Measurements from ENCODE around the gene RBM23.
"Not testable (repeated sequence)": the region's sequence is repeated elsewhere in the genome, so short reads cannot be mapped to it uniquely, and the experiment has no call there.

The RBM23 gene

GRCh38 chr14:22854296-22854695, 64.7 kb downstream of the RBM23 start:
- H3K9me3 ChIP-seq (ENCODE audit: control insufficient read depth in 1 of 2, low read length in 2 of 2); H3K36me3 ChIP-seq (ENCODE audit: control insufficient read depth in 1 of 2, insufficient read depth in 2 of 2, low read length in 2 of 2); H3K4me3 ChIP-seq (ENCODE audit: low read depth in 1 of 2, low read length in 2 of 2); H3K9ac ChIP-seq (ENCODE audit: low read depth in 1 of 2, low read length in 2 of 2); H3K27ac ChIP-seq (ENCODE audit: low read depth, low read length); H3K27me3 ChIP-seq (ENCODE audit: control insufficient read depth in 1 of 2, insufficient read depth in 2 of 2, low read length in 2 of 2): not testable (repeated sequence)
- H3K4me1 ChIP-seq (ENCODE audit: control insufficient read depth in 1 of 2, insufficient read depth in 2 of 2, low read length in 2 of 2), result peaks cover 25 to 33% of the 10 kb centered on the region in 2 donors

GRCh38 chr14:22852940-22853767, 65.8 kb downstream of the RBM23 start:
- H3K4me1 ChIP-seq (ENCODE audit: control insufficient read depth in 1 of 2, insufficient read depth in 2 of 2, low read length in 2 of 2), result peaks cover 32 to 37% of the 10 kb centered on the region in 2 donors
- H3K9me3 ChIP-seq (ENCODE audit: control insufficient read depth in 1 of 2, low read length in 2 of 2), result no peaks in the 10 kb centered on the region
- H3K9ac ChIP-seq (ENCODE audit: low read depth in 1 of 2, low read length in 2 of 2), result peak overlapping the region; percentile 86 to 98
- H3K27ac ChIP-seq (ENCODE audit: low read depth, low read length), result peak overlapping the region; percentile 77
- peak overlapping the region; percentile 82 to 85 for H3K4me3 ChIP-seq (ENCODE audit: low read depth in 1 of 2, low read length in 2 of 2)
- no peaks in the 10 kb centered on the region for H3K27me3 ChIP-seq (ENCODE audit: control insufficient read depth in 1 of 2, insufficient read depth in 2 of 2, low read length in 2 of 2)
- H3K36me3 ChIP-seq (ENCODE audit: control insufficient read depth in 1 of 2, insufficient read depth in 2 of 2, low read length in 2 of 2), result no peaks in the 10 kb centered on the region

- no peaks in the 10 kb centered on the region for H3K27me3 ChIP-seq (ENCODE audit: control insufficient read depth in 1 of 2, insufficient read depth in 2 of 2, low read length in 2 of 2)
- peak overlapping the region; percentile 82 to 85 for H3K4me3 ChIP-seq (ENCODE audit: low read depth in 1 of 2, low read length in 2 of 2)
- H3K4me1 ChIP-seq (ENCODE audit: control insufficient read depth in 1 of 2, insufficient read depth in 2 of 2, low read length in 2 of 2), result peaks cover 36 to 43% of the 10 kb centered on the region in 2 donors
- peak overlapping the region; percentile 86 to 98 for H3K9ac ChIP-seq (ENCODE audit: low read depth in 1 of 2, low read length in 2 of 2)
- H3K27ac ChIP-seq (ENCODE audit: low read depth, low read length), result peak overlapping the region; percentile 77
- no peaks in the 10 kb centered on the region for H3K9me3 ChIP-seq (ENCODE audit: control insufficient read depth in 1 of 2, low read length in 2 of 2)
- no peaks in the 10 kb centered on the region for H3K36me3 ChIP-seq (ENCODE audit: control insufficient read depth in 1 of 2, insufficient read depth in 2 of 2, low read length in 2 of 2)
Observed at GRCh38 chr14:22852599-22852939, 66.4 kb downstream of the RBM23 start.

- H3K4me3 ChIP-seq (ENCODE audit: low read depth in 1 of 2, low read length in 2 of 2); H3K9ac ChIP-seq (ENCODE audit: low read depth in 1 of 2, low read length in 2 of 2); H3K36me3 ChIP-seq (ENCODE audit: control insufficient read depth in 1 of 2, insufficient read depth in 2 of 2, low read length in 2 of 2); H3K9me3 ChIP-seq (ENCODE audit: control insufficient read depth in 1 of 2, low read length in 2 of 2); H3K27me3 ChIP-seq (ENCODE audit: control insufficient read depth in 1 of 2, insufficient read depth in 2 of 2, low read length in 2 of 2): not testable (repeated sequence)
- Histone ChIP-seq H3K27ac (ENCODE audit: low read depth, low read length) (peak overlapping the region; percentile 77), H3K4me1 (ENCODE audit: control insufficient read depth in 1 of 2, insufficient read depth in 2 of 2, low read length in 2 of 2) (peaks cover 36 to 43% of the 10 kb centered on the region in 2 donors)
Observed at GRCh38 chr14:22852178-22852577, 66.8 kb downstream of the RBM23 start.

GRCh38 chr14:22850944-22851764, 67.8 kb downstream of the RBM23 start:
- Histone ChIP-seq H3K9me3 (ENCODE audit: control insufficient read depth in 1 of 2, low read length in 2 of 2) (no peaks in the 10 kb centered on the region), H3K9ac (ENCODE audit: low read depth in 1 of 2, low read length in 2 of 2) (peak overlapping the region in 1 of 2 donors; percentile 43), H3K27me3 (ENCODE audit: control insufficient read depth in 1 of 2, insufficient read depth in 2 of 2, low read length in 2 of 2) (no peaks in the 10 kb centered on the region), H3K36me3 (ENCODE audit: control insufficient read depth in 1 of 2, insufficient read depth in 2 of 2, low read length in 2 of 2) (peaks cover 0 to 10% of the 10 kb centered on the region in 2 donors), H3K27ac (ENCODE audit: low read depth, low read length) (peak overlapping the region; percentile 76), H3K4me3 (ENCODE audit: low read depth in 1 of 2, low read length in 2 of 2) (peak overlapping the region in 1 of 2 donors; percentile 5), H3K4me1 (ENCODE audit: control insufficient read depth in 1 of 2, insufficient read depth in 2 of 2, low read length in 2 of 2) (peaks cover 36 to 52% of the 10 kb centered on the region in 2 donors)

GRCh38 chr14:22849212-22849819, 69.6 kb downstream of the RBM23 start:
- no peak overlapping the region for H3K4me3 ChIP-seq (ENCODE audit: low read depth in 1 of 2, low read length in 2 of 2)

GRCh38 chr14:22848351-22849164, 70.4 kb downstream of the RBM23 start:
- Histone ChIP-seq H3K27me3 (ENCODE audit: control insufficient read depth in 1 of 2, insufficient read depth in 2 of 2, low read length in 2 of 2) (no peaks in the 10 kb centered on the region), H3K36me3 (ENCODE audit: control insufficient read depth in 1 of 2, insufficient read depth in 2 of 2, low read length in 2 of 2) (peaks cover 15 to 31% of the 10 kb centered on the region in 2 donors), H3K4me1 (ENCODE audit: control insufficient read depth in 1 of 2, insufficient read depth in 2 of 2, low read length in 2 of 2) (peaks cover 36 to 53% of the 10 kb centered on the region in 2 donors), H3K9me3 (ENCODE audit: control insufficient read depth in 1 of 2, low read length in 2 of 2) (no peaks in the 10 kb centered on the region), H3K9ac (ENCODE audit: low read depth in 1 of 2, low read length in 2 of 2) (peak overlapping the region in 1 of 2 donors; percentile 24), H3K27ac (ENCODE audit: low read depth, low read length) (peak overlapping the region; percentile 81), H3K4me3 (ENCODE audit: low read depth in 1 of 2, low read length in 2 of 2) (no peak overlapping the region)

More at GRCh38 chr14:22849212-22849819, 69.6 kb downstream of the RBM23 start:
- no peaks in the 10 kb centered on the region for H3K9me3 ChIP-seq (ENCODE audit: control insufficient read depth in 1 of 2, low read length in 2 of 2)
- peak overlapping the region in 1 of 2 donors; percentile 20 for H3K9ac ChIP-seq (ENCODE audit: low read depth in 1 of 2, low read length in 2 of 2)
- H3K27ac ChIP-seq (ENCODE audit: low read depth, low read length), result peak overlapping the region; percentile 58
- no peaks in the 10 kb centered on the region for H3K27me3 ChIP-seq (ENCODE audit: control insufficient read depth in 1 of 2, insufficient read depth in 2 of 2, low read length in 2 of 2)
- peaks cover 36 to 55% of the 10 kb centered on the region in 2 donors for H3K4me1 ChIP-seq (ENCODE audit: control insufficient read depth in 1 of 2, insufficient read depth in 2 of 2, low read length in 2 of 2)
- H3K36me3 ChIP-seq (ENCODE audit: control insufficient read depth in 1 of 2, insufficient read depth in 2 of 2, low read length in 2 of 2), result peaks cover 13 to 27% of the 10 kb centered on the region in 2 donors

GRCh38 chr14:22847661-22848341, 71.1 kb downstream of the RBM23 start:
- Histone ChIP-seq H3K9me3 (ENCODE audit: control insufficient read depth in 1 of 2, low read length in 2 of 2) (no peaks in the 10 kb centered on the region), H3K9ac (ENCODE audit: low read depth in 1 of 2, low read length in 2 of 2) (peak overlapping the region in 1 of 2 donors; percentile 24), H3K4me1 (ENCODE audit: control insufficient read depth in 1 of 2, insufficient read depth in 2 of 2, low read length in 2 of 2) (peaks cover 31 to 46% of the 10 kb centered on the region in 2 donors), H3K27ac (ENCODE audit: low read depth, low read length) (peak overlapping the region; percentile 81), H3K27me3 (ENCODE audit: control insufficient read depth in 1 of 2, insufficient read depth in 2 of 2, low read length in 2 of 2) (no peaks in the 10 kb centered on the region), H3K4me3 (ENCODE audit: low read depth in 1 of 2, low read length in 2 of 2) (no peak overlapping the region), H3K36me3 (ENCODE audit: control insufficient read depth in 1 of 2, insufficient read depth in 2 of 2, low read length in 2 of 2) (peaks cover 18 to 39% of the 10 kb centered on the region in 2 donors)

GRCh38 chr14:22846811-22847307, 72.1 kb downstream of the RBM23 start:
- H3K27me3 ChIP-seq (ENCODE audit: control insufficient read depth in 1 of 2, insufficient read depth in 2 of 2, low read length in 2 of 2), result no peaks in the 10 kb centered on the region
- H3K9me3 ChIP-seq (ENCODE audit: control insufficient read depth in 1 of 2, low read length in 2 of 2), result no peaks in the 10 kb centered on the region
- no peak overlapping the region for H3K9ac ChIP-seq (ENCODE audit: low read depth in 1 of 2, low read length in 2 of 2)
- peak overlapping the region; percentile 26 for H3K27ac ChIP-seq (ENCODE audit: low read depth, low read length)
- H3K36me3 ChIP-seq (ENCODE audit: control insufficient read depth in 1 of 2, insufficient read depth in 2 of 2, low read length in 2 of 2), result peaks cover 26 to 48% of the 10 kb centered on the region in 2 donors
- peaks cover 24 to 41% of the 10 kb centered on the region in 2 donors for H3K4me1 ChIP-seq (ENCODE audit: control insufficient read depth in 1 of 2, insufficient read depth in 2 of 2, low read length in 2 of 2)
- no peak overlapping the region for H3K4me3 ChIP-seq (ENCODE audit: low read depth in 1 of 2, low read length in 2 of 2)

All from duodenal mucosa (tissue), 2 donors.